ENCODE measurements around the gene ARHGAP20. TPM values are rescaled to one million over a fixed set of nuclear protein-coding genes. Genes with fewer than 3 reads are reported as not detected.
A peak's percentile ranks its signal among the peaks of the same experiment; 100 is the strongest.

The ARHGAP20 gene
- 0.01 TPM for polyA plus RNA-seq (2013, experiment 1 of 2)
- polyA plus RNA-seq (2013, experiment 2 of 2), result 0.03 TPM

GRCh38 chr11:110711776-110712658, at the start of gene ARHGAP20:
ARHGAP20 (minus strand) TSS chr11:110712437; CDS start chr11:110712231, 206 bp downstream.
- no peak within 1 kb of the TSS for H2BK5ac ChIP-seq (ENCODE audit: low read length)
- H3K4ac ChIP-seq (ENCODE audit: low read length), result no peak within 1 kb of the TSS
- DNase-seq (ENCODE audit: low spot score), result peak; percentile 56
- no peaks in the 10 kb centered on the region for H3K79me1 ChIP-seq (ENCODE audit: low read depth, low read length)
- no peak within 1 kb of the TSS for H4K91ac ChIP-seq (ENCODE audit: low read depth, low read length, poor library complexity)
- peaks cover 2 to 6% of the 10 kb centered on the region in 2 donors for H3K4me1 ChIP-seq (ENCODE audit: control insufficient read depth in 2 of 2, insufficient read depth in 1 of 2, low read depth in 1 of 2, low read length in 2 of 2)
- peak within 1 kb of the TSS; percentile 87 for H3K9ac ChIP-seq (ENCODE audit: low read depth, low read length, poor library complexity)
- no peak within 1 kb of the TSS for H2BK15ac ChIP-seq (ENCODE audit: low read length)
- H3K4me2 ChIP-seq (ENCODE audit: insufficient read depth, low read length, poor library complexity, severe bottlenecking), result peak within 1 kb of the TSS; percentile 89
- H3K23ac ChIP-seq (ENCODE audit: low read depth, low read length, poor library complexity), result peak within 1 kb of the TSS; percentile 68
- H3K36me3 ChIP-seq (replicated peaks in 1 of 2; ENCODE audit: control insufficient read depth in 2 of 2, insufficient read depth in 2 of 2, low read length in 2 of 2), result no peaks in the 10 kb centered on the region
- no CpG with 5 or more reads among the region's 109 CpGs for WGBS, 2 donors (ENCODE audit: extremely low coverage in 2 of 2, insufficient read length in 2 of 2, insufficient replicate concordance in 1 of 2)
- peak within 1 kb of the TSS; percentile 91 for H3K18ac ChIP-seq (ENCODE audit: low read length)
- peak within 1 kb of the TSS; percentile 45 to 94 for H3K4me3 ChIP-seq (ENCODE audit: low read length in 2 of 2)
- no peak within 1 kb of the TSS for H3K27ac ChIP-seq (replicated peaks; ENCODE audit: low read length)
- H3K9me3 ChIP-seq (replicated peaks in 1 of 2; ENCODE audit: control insufficient read depth in 2 of 2, insufficient read depth in 1 of 2, low read depth in 1 of 2, low read length in 2 of 2), result no peaks in the 10 kb centered on the region
- no peak within 1 kb of the TSS for H2AK5ac ChIP-seq (ENCODE audit: low read depth, low read length)
- peak within 1 kb of the TSS; percentile 96 for H2AFZ ChIP-seq (ENCODE audit: low read length)
- H3K27me3 ChIP-seq (ENCODE audit: control insufficient read depth in 3 of 3, insufficient read depth in 3 of 3, low read depth in 1 of 3, low read length in 3 of 3), result peaks cover 4 to 75% (median 50%) of the 10 kb centered on the region in 3 experiments
- H2BK12ac ChIP-seq (ENCODE audit: low read length), result no peak within 1 kb of the TSS
- peak within 1 kb of the TSS; percentile 64 for H3K14ac ChIP-seq (ENCODE audit: low read length)
- H2BK120ac ChIP-seq (ENCODE audit: low read depth, low read length), result no peak within 1 kb of the TSS
- no peak within 1 kb of the TSS for H4K8ac ChIP-seq (ENCODE audit: low read depth, low read length)

- Histone ChIP-seq H3K79me1 (ENCODE audit: low read depth, low read length) (no peaks in the 10 kb centered on the region), H3K14ac (ENCODE audit: low read length) (no peak overlapping the region), H3K27me3 (ENCODE audit: control insufficient read depth in 3 of 3, insufficient read depth in 3 of 3, low read depth in 1 of 3, low read length in 3 of 3) (no peaks in the 10 kb centered on the region), H3K9ac (ENCODE audit: low read depth, low read length, poor library complexity) (no peak overlapping the region), H3K4me3 (ENCODE audit: low read length in 2 of 2) (no peak overlapping the region), H2BK15ac (ENCODE audit: low read length) (no peak overlapping the region), H3K18ac (ENCODE audit: low read length) (no peak overlapping the region), H2BK120ac (ENCODE audit: low read depth, low read length) (no peak overlapping the region), H3K4ac (ENCODE audit: low read length) (no peak overlapping the region), H2AFZ (ENCODE audit: low read length) (no peak overlapping the region), H3K23ac (ENCODE audit: low read depth, low read length, poor library complexity) (no peak overlapping the region), H2BK12ac (ENCODE audit: low read length) (no peak overlapping the region), H2BK5ac (ENCODE audit: low read length) (no peak overlapping the region), H4K91ac (ENCODE audit: low read depth, low read length, poor library complexity) (no peak overlapping the region), H3K36me3 (replicated peaks in 1 of 2; ENCODE audit: control insufficient read depth in 2 of 2, insufficient read depth in 2 of 2, low read length in 2 of 2) (no peaks in the 10 kb centered on the region), H4K8ac (ENCODE audit: low read depth, low read length) (no peak overlapping the region), H3K27ac (replicated peaks; ENCODE audit: low read length) (no peak overlapping the region), H3K4me1 (ENCODE audit: control insufficient read depth in 2 of 2, insufficient read depth in 1 of 2, low read depth in 1 of 2, low read length in 2 of 2) (peaks cover 0 to 2% of the 10 kb centered on the region in 2 donors), H3K4me2 (ENCODE audit: insufficient read depth, low read length, poor library complexity, severe bottlenecking) (no peak overlapping the region), H2AK5ac (ENCODE audit: low read depth, low read length) (no peak overlapping the region), H3K9me3 (replicated peaks in 1 of 2; ENCODE audit: control insufficient read depth in 2 of 2, insufficient read depth in 1 of 2, low read depth in 1 of 2, low read length in 2 of 2) (no peaks in the 10 kb centered on the region)
- DNase-seq (ENCODE audit: low spot score), result no peak
- WGBS, 2 donors (ENCODE audit: extremely low coverage in 2 of 2, insufficient read length in 2 of 2, insufficient replicate concordance in 1 of 2), result no CpG with 5 or more reads among the region's 1 CpG
These were observed 49.8 kb upstream of the ARHGAP20 start for GRCh38 chr11:110761991-110762390.

GRCh38 chr11:110761131-110761530, 48.9 kb upstream of the ARHGAP20 start:
- Histone ChIP-seq H2AFZ (ENCODE audit: low read length) (no peak overlapping the region), H3K18ac (ENCODE audit: low read length) (no peak overlapping the region), H3K4me2 (ENCODE audit: insufficient read depth, low read length, poor library complexity, severe bottlenecking) (no peak overlapping the region), H3K79me1 (ENCODE audit: low read depth, low read length) (no peaks in the 10 kb centered on the region), H2BK5ac (ENCODE audit: low read length) (no peak overlapping the region), H3K36me3 (replicated peaks in 1 of 2; ENCODE audit: control insufficient read depth in 2 of 2, insufficient read depth in 2 of 2, low read length in 2 of 2) (no peaks in the 10 kb centered on the region), H3K9ac (ENCODE audit: low read depth, low read length, poor library complexity) (no peak overlapping the region), H4K8ac (ENCODE audit: low read depth, low read length) (no peak overlapping the region), H3K27ac (replicated peaks; ENCODE audit: low read length) (no peak overlapping the region), H3K23ac (ENCODE audit: low read depth, low read length, poor library complexity) (no peak overlapping the region), H3K9me3 (replicated peaks in 1 of 2; ENCODE audit: control insufficient read depth in 2 of 2, insufficient read depth in 1 of 2, low read depth in 1 of 2, low read length in 2 of 2) (no peaks in the 10 kb centered on the region), H3K4ac (ENCODE audit: low read length) (no peak overlapping the region), H3K27me3 (ENCODE audit: control insufficient read depth in 3 of 3, insufficient read depth in 3 of 3, low read depth in 1 of 3, low read length in 3 of 3) (no peaks in the 10 kb centered on the region), H2BK120ac (ENCODE audit: low read depth, low read length) (no peak overlapping the region), H3K4me1 (ENCODE audit: control insufficient read depth in 2 of 2, insufficient read depth in 1 of 2, low read depth in 1 of 2, low read length in 2 of 2) (peaks cover 0 to 2% of the 10 kb centered on the region in 2 donors), H3K14ac (ENCODE audit: low read length) (no peak overlapping the region), H4K91ac (ENCODE audit: low read depth, low read length, poor library complexity) (no peak overlapping the region), H3K4me3 (ENCODE audit: low read length in 2 of 2) (no peak overlapping the region), H2BK12ac (ENCODE audit: low read length) (no peak overlapping the region), H2BK15ac (ENCODE audit: low read length) (no peak overlapping the region), H2AK5ac (ENCODE audit: low read depth, low read length) (no peak overlapping the region)
- DNase-seq (ENCODE audit: low spot score), result no peak
- WGBS, 2 donors (ENCODE audit: extremely low coverage in 2 of 2, insufficient read length in 2 of 2, insufficient replicate concordance in 1 of 2), result no CpG with 5 or more reads among the region's 2 CpGs

- Histone ChIP-seq H4K91ac (ENCODE audit: low read depth, low read length, poor library complexity) (no peak overlapping the region), H3K27me3 (ENCODE audit: control insufficient read depth in 3 of 3, insufficient read depth in 3 of 3, low read depth in 1 of 3, low read length in 3 of 3) (no peaks in the 10 kb centered on the region), H4K8ac (ENCODE audit: low read depth, low read length) (no peak overlapping the region), H3K4ac (ENCODE audit: low read length) (no peak overlapping the region), H2AFZ (ENCODE audit: low read length) (no peak overlapping the region), H3K4me1 (ENCODE audit: control insufficient read depth in 2 of 2, insufficient read depth in 1 of 2, low read depth in 1 of 2, low read length in 2 of 2) (peaks cover 0 to 2% of the 10 kb centered on the region in 2 donors), H3K27ac (replicated peaks; ENCODE audit: low read length) (no peak overlapping the region), H3K36me3 (replicated peaks in 1 of 2; ENCODE audit: control insufficient read depth in 2 of 2, insufficient read depth in 2 of 2, low read length in 2 of 2) (no peaks in the 10 kb centered on the region), H3K4me2 (ENCODE audit: insufficient read depth, low read length, poor library complexity, severe bottlenecking) (no peak overlapping the region), H3K4me3 (ENCODE audit: low read length in 2 of 2) (no peak overlapping the region), H2AK5ac (ENCODE audit: low read depth, low read length) (no peak overlapping the region), H2BK120ac (ENCODE audit: low read depth, low read length) (no peak overlapping the region), H2BK12ac (ENCODE audit: low read length) (no peak overlapping the region), H3K18ac (ENCODE audit: low read length) (no peak overlapping the region), H3K9me3 (replicated peaks in 1 of 2; ENCODE audit: control insufficient read depth in 2 of 2, insufficient read depth in 1 of 2, low read depth in 1 of 2, low read length in 2 of 2) (no peaks in the 10 kb centered on the region), H3K14ac (ENCODE audit: low read length) (no peak overlapping the region), H2BK5ac (ENCODE audit: low read length) (no peak overlapping the region), H3K9ac (ENCODE audit: low read depth, low read length, poor library complexity) (no peak overlapping the region), H3K79me1 (ENCODE audit: low read depth, low read length) (no peaks in the 10 kb centered on the region), H2BK15ac (ENCODE audit: low read length) (no peak overlapping the region), H3K23ac (ENCODE audit: low read depth, low read length, poor library complexity) (no peak overlapping the region)
- DNase-seq (ENCODE audit: low spot score), result no peak
- WGBS, 2 donors (ENCODE audit: extremely low coverage in 2 of 2, insufficient read length in 2 of 2, insufficient replicate concordance in 1 of 2), result no CpG with 5 or more reads among the region's 3 CpGs
These were observed 47.7 kb upstream of the ARHGAP20 start for GRCh38 chr11:110759972-110760381.
